ENCODE results near the gene VAT1.

The VAT1 gene

DNA sequence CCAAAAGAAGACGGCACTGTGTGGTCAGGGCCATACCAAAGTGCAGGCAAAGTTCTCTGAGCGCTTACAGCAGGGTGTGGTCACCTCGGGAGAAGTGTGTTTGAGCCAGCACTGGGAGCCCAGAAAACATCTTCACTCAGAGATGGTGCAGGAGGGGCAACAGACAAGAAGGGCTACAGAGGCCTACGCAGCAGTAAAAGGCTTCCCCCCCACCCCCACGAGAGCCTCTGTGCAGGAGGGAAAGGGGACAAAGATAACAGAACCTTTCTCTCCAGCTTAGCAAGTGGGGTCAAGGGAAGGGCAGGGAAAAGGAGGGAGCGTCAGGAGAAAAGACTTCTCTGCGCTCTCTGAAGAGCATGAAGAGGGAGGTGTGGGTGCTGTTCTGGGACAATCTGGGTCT is 2.8 kb downstream of the VAT1 start:
- no peak overlapping the region for H3K4me3 ChIP-seq (ENCODE audit: low read depth, low read length)
- TF ChIP-seq, protein P1, sequence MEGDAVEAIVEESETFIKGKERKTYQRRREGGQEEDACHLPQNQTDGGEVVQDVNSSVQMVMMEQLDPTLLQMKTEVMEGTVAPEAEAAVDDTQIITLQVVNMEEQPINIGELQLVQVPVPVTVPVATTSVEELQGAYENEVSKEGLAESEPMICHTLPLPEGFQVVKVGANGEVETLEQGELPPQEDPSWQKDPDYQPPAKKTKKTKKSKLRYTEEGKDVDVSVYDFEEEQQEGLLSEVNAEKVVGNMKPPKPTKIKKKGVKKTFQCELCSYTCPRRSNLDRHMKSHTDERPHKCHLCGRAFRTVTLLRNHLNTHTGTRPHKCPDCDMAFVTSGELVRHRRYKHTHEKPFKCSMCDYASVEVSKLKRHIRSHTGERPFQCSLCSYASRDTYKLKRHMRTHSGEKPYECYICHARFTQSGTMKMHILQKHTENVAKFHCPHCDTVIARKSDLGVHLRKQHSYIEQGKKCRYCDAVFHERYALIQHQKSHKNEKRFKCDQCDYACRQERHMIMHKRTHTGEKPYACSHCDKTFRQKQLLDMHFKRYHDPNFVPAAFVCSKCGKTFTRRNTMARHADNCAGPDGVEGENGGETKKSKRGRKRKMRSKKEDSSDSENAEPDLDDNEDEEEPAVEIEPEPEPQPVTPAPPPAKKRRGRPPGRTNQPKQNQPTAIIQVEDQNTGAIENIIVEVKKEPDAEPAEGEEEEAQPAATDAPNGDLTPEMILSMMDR (IDR thresholded peaks at IDR 0.05; ENCODE audit: borderline replicate concordance, insufficient read depth, low read depth, low read length), result no peak

DNA sequence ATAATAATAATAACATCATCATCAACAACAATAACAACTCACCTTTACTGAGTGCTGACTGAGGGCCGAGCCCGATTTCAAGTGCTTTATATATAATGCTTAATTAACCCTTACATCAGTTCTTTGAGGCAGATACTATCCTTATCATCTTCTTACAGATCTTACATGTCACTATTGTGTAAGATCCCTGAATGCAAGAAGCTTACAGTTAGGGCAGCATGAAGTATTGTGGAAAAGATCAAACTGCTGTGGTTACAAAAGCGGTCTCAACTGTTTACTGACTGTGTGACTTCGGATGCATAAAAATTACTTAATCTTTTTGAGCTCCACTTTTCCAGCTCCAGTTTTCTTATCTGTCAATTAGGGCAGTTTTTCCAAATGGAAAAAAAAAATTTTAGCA is 3.3 kb downstream of the VAT1 start:
- TF ChIP-seq, protein P1 (IDR thresholded peaks at IDR 0.05; ENCODE audit: borderline replicate concordance, insufficient read depth, low read depth, low read length), result no peak
- H3K4me3 ChIP-seq (ENCODE audit: low read depth, low read length), result no peak overlapping the region

DNA sequence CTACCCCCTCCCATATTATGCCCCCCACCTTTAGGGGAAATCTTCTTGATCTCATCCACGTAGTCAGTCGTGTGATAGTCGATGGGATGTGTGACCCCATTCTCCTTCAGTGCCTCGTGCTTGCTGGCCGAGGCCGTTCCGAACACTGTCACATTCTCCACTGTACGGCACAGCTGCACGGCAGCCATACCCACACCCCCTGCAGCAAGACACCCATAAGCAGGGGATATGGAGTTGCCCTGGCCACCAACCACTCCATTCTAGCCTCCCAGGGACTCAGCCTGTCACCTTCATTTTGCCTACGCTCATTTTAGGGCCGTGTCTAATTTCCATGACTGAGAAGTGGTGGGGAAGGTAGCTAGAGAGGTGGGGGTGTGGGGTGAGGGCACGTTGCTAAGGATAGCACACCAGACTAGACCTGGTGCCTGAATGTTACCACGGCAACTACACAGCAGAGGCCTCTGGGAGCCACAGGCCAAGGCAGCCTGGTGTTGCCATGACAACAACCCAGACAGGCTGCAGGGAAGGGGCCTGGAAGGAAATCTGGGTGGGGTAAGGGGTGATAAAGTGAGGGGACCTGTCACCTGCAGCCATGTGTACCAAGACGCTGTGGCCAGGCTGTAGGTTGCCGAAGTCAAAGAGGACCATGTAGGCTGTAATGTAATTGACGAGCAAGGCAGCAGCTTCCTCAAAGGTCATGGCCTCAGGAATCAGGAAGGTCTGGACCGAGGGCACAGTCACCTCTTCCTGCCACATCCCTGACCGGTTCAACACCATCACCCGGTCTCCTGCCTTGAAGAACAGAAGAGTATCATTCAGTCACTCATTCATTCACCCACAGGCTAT is 4.0 kb downstream of the VAT1 start:
- TF ChIP-seq, protein P1 (IDR thresholded peaks at IDR 0.05; ENCODE audit: borderline replicate concordance, insufficient read depth, low read depth, low read length), result no peak
- H3K4me3 ChIP-seq (ENCODE audit: low read depth, low read length), result no peak overlapping the region

DNA sequence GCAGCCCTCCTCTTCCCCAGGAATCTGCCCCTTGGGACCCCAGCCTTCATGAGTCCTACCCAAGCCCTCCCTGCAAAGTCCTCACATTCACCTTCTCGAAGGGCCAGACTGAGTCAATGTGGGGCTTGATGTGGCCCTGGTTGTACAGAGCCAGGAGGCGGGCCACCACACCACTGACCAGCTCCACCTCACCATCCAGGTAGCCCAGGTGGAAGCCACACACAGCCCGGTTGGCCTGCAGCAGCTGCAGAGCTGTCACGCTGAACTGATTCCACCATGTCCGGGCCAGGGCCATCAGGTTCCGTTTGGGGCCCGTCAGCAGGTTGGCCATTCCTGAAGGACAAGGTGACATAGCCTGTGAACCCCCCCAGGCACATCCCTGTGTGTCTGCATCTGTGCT is 6.0 kb downstream of the VAT1 start:
- TF ChIP-seq, protein P1 (IDR thresholded peaks at IDR 0.05; ENCODE audit: borderline replicate concordance, insufficient read depth, low read depth, low read length), result no peak
- H3K4me3 ChIP-seq (ENCODE audit: low read depth, low read length), result no peak overlapping the region

DNA sequence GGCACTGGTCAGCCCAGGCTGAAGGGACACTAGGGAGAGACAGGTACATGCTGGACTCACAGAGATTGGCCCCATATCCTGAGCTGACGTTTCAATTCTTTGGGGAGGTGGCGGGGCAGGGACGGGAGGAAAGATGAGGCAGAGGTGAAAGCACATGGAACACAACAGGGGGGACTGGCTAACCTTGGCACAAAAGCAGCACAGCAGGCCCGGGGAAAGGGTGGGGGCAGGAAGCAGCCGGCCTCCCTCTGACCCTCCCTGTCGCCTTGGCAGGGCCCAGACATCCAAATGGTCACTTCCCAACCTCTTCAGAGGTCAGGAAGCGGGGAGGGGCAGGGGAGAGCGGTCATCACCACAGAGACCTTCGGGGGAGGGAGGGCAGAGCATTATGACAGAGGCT is 6.6 kb downstream of the VAT1 start:
- H3K4me3 ChIP-seq (ENCODE audit: low read depth, low read length), result no peak overlapping the region
- TF ChIP-seq, protein P1 (IDR thresholded peaks at IDR 0.05; ENCODE audit: borderline replicate concordance, insufficient read depth, low read depth, low read length), result no peak

DNA sequence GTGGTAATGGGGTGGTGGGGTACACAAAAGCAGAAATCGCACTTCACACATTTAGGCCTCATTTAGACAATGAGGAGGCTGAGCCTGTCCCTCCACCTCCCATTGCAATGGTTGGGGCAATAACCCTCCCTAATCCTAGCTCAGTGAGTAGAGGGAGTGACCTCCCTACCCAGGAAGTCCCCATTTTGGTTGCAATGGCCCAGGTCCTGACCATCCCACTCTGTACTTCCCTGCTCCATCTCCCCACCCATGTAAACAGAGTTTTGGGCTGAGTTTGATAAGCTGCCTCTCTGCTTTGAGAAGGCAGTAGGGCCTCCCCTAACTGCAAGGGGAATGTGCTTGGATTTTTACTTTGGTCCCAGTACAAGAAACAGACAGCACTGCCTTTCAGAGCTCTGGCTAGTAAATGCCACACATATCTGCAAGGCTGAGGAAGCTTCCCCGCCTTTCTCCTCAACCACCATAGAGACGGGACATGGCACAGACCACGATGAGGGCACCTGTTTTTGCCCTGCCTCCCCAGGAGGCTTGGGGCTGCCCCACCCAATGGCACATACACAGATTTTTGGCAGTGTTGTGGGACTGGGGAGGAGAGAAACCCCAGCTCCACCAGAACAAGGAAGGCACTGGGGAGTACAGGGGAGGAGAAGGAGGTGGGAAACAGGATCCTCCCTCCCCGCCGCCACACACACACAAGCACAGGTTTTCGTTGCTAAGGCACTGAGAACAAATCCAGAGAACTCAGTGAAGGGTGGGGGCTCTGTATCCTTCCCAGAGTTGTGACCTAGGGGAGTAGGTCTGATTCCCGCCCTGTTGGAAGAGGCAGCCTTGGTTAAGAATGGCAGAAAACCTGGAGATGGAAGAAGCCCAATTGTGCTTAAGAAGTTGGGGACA is 7.3 kb downstream of the VAT1 start:
- TF ChIP-seq, protein P1 (IDR thresholded peaks at IDR 0.05; ENCODE audit: borderline replicate concordance, insufficient read depth, low read depth, low read length), result no peak
- H3K4me3 ChIP-seq (ENCODE audit: low read depth, low read length), result no peak overlapping the region

All from GM12875 (cell line).